ENCODE measurements around the gene UCN. TPM values are rescaled to one million over a fixed set of nuclear protein-coding genes. Genes with fewer than 3 reads are reported as not detected.

The UCN gene
- total RNA-seq, 2 donors from 2014 or later: 2.9 TPM; not detected in 1

DNA sequence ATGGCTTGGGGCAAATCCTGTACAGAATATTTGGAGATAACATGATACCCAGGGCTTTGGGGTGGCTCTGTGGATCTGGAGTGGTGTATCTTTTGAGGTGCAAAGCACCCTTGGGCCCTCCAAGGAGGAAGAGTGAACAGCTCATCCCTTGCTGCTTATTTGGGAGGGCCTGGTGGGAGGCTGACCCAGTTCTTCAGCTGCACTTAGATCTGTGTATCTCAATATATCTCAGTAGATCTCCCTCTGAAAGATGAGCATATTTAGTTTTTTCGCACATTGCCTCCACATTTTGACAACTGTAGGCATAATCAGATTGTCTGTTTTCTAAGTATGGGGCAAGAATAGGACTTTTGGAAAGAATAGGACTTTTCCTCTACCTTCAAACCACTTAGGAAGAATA lies 23.2 kb downstream of the UCN start:
- H3K36me3 ChIP-seq (replicated peaks in 1 of 2; ENCODE audit: insufficient read depth in 1 of 2, low read depth in 2 of 2): no peaks in the 10 kb centered on the region
- H3K27ac ChIP-seq: no peak overlapping the region
- H3K9me3 ChIP-seq: no peaks in the 10 kb centered on the region
- H3K27me3 ChIP-seq: peaks cover 0 to 4% of the 10 kb centered on the region in 2 donors
- TF ChIP-seq POLR2A (IDR thresholded peaks at IDR 0.05): no peak
- TF ChIP-seq, protein P1, sequence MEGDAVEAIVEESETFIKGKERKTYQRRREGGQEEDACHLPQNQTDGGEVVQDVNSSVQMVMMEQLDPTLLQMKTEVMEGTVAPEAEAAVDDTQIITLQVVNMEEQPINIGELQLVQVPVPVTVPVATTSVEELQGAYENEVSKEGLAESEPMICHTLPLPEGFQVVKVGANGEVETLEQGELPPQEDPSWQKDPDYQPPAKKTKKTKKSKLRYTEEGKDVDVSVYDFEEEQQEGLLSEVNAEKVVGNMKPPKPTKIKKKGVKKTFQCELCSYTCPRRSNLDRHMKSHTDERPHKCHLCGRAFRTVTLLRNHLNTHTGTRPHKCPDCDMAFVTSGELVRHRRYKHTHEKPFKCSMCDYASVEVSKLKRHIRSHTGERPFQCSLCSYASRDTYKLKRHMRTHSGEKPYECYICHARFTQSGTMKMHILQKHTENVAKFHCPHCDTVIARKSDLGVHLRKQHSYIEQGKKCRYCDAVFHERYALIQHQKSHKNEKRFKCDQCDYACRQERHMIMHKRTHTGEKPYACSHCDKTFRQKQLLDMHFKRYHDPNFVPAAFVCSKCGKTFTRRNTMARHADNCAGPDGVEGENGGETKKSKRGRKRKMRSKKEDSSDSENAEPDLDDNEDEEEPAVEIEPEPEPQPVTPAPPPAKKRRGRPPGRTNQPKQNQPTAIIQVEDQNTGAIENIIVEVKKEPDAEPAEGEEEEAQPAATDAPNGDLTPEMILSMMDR (IDR thresholded peaks at IDR 0.05): no peak
- WGBS, 2 donors: 76 to 91% methylated on average over 1 of the region's 1 CpG
- ATAC-seq (no peak), DNase-seq (no peak)
- H3K4me1 ChIP-seq: no peaks in the 10 kb centered on the region
- intact Hi-C loops (cut with DNase I): loop anchor here (5.0 kb wide), 1 partner anchor 183 kb away; no protein-coding TSS in a partner anchor
- H3K4me3 ChIP-seq: no peak overlapping the region

DNA sequence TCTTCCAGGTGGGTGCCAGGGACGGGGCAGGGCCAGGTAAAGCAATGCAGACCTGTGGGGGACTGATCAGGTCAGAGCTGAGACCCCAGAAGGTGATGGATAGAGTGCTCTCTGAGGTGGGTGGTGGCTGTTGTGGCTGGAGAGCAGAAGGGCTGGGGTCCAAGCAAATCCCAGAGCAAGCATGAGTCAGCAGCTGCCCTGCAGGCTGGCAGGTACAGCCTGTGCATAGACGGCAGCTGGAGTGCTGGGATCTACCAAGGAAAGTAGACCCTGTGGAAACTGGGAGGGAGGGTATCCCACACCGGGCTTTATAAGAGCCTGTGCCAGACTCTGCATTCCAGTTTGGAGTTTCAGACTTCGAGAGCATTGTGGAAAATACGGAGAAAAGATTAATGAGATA lies 25.4 kb downstream of the UCN start:
- peaks cover 0 to 4% of the 10 kb centered on the region in 2 donors for H3K27me3 ChIP-seq
- no peaks in the 10 kb centered on the region for H3K4me1 ChIP-seq
- H3K9me3 ChIP-seq: no peaks in the 10 kb centered on the region
- intact Hi-C loops (cut with DNase I): loop anchor here (5.0 kb wide), 1 partner anchor 181 kb away; no protein-coding TSS in a partner anchor
- TF ChIP-seq, protein P1 (IDR thresholded peaks at IDR 0.05): no peak
- H3K4me3 ChIP-seq: no peak overlapping the region
- WGBS, 2 donors: 20 to 27% methylated on average over 5 of the region's 5 CpGs
- ATAC-seq (no peak), DNase-seq (no peak)
- H3K27ac ChIP-seq: no peak overlapping the region
- H3K36me3 ChIP-seq (replicated peaks in 1 of 2; ENCODE audit: insufficient read depth in 1 of 2, low read depth in 2 of 2): no peaks in the 10 kb centered on the region

DNA sequence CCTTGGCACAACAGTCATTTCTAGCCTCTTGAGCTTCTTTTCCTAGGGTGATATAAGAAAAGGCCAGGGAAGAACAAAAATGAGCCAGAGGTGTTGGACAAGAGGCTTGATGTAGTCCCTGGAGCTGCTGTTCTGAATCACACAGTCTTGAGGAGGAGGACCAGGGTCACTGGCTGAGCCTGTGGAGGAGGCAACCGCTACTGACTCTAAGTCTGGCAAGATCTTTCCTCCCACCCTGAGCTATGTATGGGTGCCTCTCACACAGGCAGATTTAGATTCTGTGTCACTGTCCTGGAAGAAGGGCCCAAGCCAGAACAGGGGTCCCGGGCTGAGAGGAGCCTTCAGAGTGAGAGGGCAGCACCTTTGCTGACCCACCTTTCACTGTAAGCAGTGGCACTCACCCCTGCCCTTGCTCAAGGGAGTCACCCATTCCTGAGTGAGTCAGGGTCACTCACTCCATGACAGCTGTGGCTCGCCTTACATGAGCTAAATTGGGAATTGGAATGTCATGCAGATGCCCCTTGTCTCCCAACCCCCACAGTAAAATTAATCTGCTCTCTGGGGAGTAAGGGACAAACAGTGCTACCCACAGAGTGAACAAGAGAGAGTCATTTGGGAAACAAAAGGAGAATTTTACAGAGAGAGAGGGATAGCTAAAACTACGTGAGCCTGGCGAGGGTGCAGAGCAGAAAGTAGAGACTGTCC lies 26.2 kb downstream of the UCN start, which contains the start of gene TRIM54:
Gene TRIM54, plus strand, starts transcription at position 575 of the 705 bp plus-strand sequence. CDS start 303 bp downstream, outside the sequence.
- WGBS, 2 donors: 54 to 68% methylated on average over 3 to 5 of the region's 5 CpGs
- TF ChIP-seq, protein P1 (IDR thresholded peaks at IDR 0.05): no peak
- TF ChIP-seq POLR2A (IDR thresholded peaks at IDR 0.05): no peak
- no peak for ATAC-seq
- no peak within 1 kb of the TSS for H3K4me3 ChIP-seq
- peaks cover 0 to 4% of the 10 kb centered on the region in 2 donors for H3K27me3 ChIP-seq
- H3K27ac ChIP-seq: no peak within 1 kb of the TSS
- no peaks in the 10 kb centered on the region for H3K36me3 ChIP-seq (replicated peaks in 1 of 2; ENCODE audit: insufficient read depth in 1 of 2, low read depth in 2 of 2)
- H3K4me1 ChIP-seq: no peaks in the 10 kb centered on the region
- no peaks in the 10 kb centered on the region for H3K9me3 ChIP-seq
- intact Hi-C loops (cut with DNase I): loop anchor here (5.0 kb wide), 1 partner anchor 180 kb away; no protein-coding TSS in a partner anchor
- no peak for DNase-seq

DNA sequence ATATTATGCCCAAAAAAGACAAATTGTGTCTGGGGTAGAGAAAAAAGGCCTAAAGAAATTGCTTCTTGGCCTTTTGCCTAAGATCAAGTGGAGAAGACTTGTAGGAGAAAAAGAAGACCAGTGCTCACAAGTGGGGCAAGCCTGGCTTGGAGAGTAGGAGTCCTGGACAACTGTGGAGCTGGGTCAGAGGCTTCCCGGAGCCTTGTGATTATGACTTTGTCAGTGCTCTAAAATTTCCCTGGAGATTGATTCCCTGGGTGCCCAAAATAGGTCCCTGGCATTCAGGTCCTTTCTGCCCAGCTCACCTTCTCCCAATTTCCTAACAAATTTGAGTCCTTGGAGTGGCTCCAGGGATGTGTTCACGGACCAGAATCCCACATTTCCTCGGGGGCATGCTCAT lies 26.8 kb downstream of the UCN start:
- no peak for TF ChIP-seq POLR2A (IDR thresholded peaks at IDR 0.05)
- TF ChIP-seq, protein P1 (IDR thresholded peaks at IDR 0.05): no peak
- 49 to 53% methylated on average over 3 of the region's 3 CpGs for WGBS, 2 donors
- peaks cover 0 to 4% of the 10 kb centered on the region in 2 donors for H3K27me3 ChIP-seq
- ATAC-seq (no peak), DNase-seq (no peak)
- H3K4me1 ChIP-seq: no peaks in the 10 kb centered on the region
- no peak overlapping the region for H3K27ac ChIP-seq
- no peaks in the 10 kb centered on the region for H3K9me3 ChIP-seq
- intact Hi-C loops (cut with DNase I): loop anchor here (5.0 kb wide), 1 partner anchor 179 kb away; no protein-coding TSS in a partner anchor
- H3K36me3 ChIP-seq (replicated peaks in 1 of 2; ENCODE audit: insufficient read depth in 1 of 2, low read depth in 2 of 2): no peaks in the 10 kb centered on the region
- H3K4me3 ChIP-seq: no peak overlapping the region
